GM23338 (cell line): ENCODE results near the gene KCNJ10. TPM values are rescaled to one million over a fixed set of nuclear protein-coding genes. Genes with fewer than 3 reads are reported as not detected.

Experiments
- ATAC-seq: fragments of 200-7000 bp; cut with Tn5 transposase; 3 replicates; pipeline ENCODE4 v1.9.1; 2020
- DNase-seq: peaks from one replicate; pipeline ENCODE4 v3.0.0-alpha.2; 2015; ENCODE audit warnings: low spot score
- H2AFZ ChIP-seq: fragments of 200-600 bp; sonication (generic); 2 replicates; pipeline ENCODE4 v1.8.0; 2016; ENCODE audit warnings: antibody characterized with exemption, mild to moderate bottlenecking, moderate library complexity
- H3F3A ChIP-seq: fragments of 200-600 bp; sonication (generic); replicated peaks from 2 replicates; pipeline ENCODE4 v1.8.0; 2017; ENCODE audit warnings: antibody characterized with exemption, mixed run types, low read depth
- H3K27ac ChIP-seq: fragments of 200-600 bp; sonication (generic); 2 replicates; pipeline ENCODE4 v1.6.1; 2016; ENCODE audit warnings: low read depth
- H3K27me3 ChIP-seq: fragments of 200-600 bp; sonication (generic); 2 replicates; pipeline ENCODE4 v1.8.0; 2016; ENCODE audit warnings: mild to moderate bottlenecking, mixed run types, moderate library complexity; ENCODE audit not compliant: insufficient read depth
- H3K36me3 ChIP-seq: fragments of 200-600 bp; sonication (generic); 2 replicates; pipeline ENCODE4 v1.8.0; 2016; ENCODE audit warnings: mild to moderate bottlenecking; ENCODE audit not compliant: insufficient read depth
- H3K4me1 ChIP-seq: fragments of 200-600 bp; sonication (generic); 2 replicates; pipeline ENCODE4 v1.8.0; 2016; ENCODE audit warnings: mild to moderate bottlenecking, moderate library complexity; ENCODE audit not compliant: insufficient read depth
- H3K4me2 ChIP-seq: fragments of 200-600 bp; sonication (generic); 2 replicates; pipeline ENCODE4 v1.7.1; 2017; ENCODE audit warnings: mixed run types
- H3K4me3 ChIP-seq: fragments of 200-600 bp; sonication (generic); 2 replicates; pipeline ENCODE4 v1.6.1; 2016; ENCODE audit warnings: mixed run types
- H3K79me2 ChIP-seq: fragments of 200-600 bp; sonication (generic); replicated peaks from 2 replicates; pipeline ENCODE4 v1.8.0; 2017; ENCODE audit warnings: mild to moderate bottlenecking; ENCODE audit not compliant: insufficient read depth
- H3K9me2 ChIP-seq: fragments of 200-600 bp; sonication (generic); 2 replicates; pipeline ENCODE4 v1.8.0; 2017; ENCODE audit not compliant: insufficient read depth
- H4K20me1 ChIP-seq: fragments of 200-600 bp; sonication (generic); replicated peaks from 2 replicates; pipeline ENCODE4 v1.8.0; 2017; ENCODE audit warnings: mild to moderate bottlenecking; ENCODE audit not compliant: insufficient read depth
- H3K27ac Mint-ChIP-seq: 2 replicates; pipeline ENCODE4 v1.8.0; 2020; ENCODE audit warnings: inconsistent platforms, mild to moderate bottlenecking, moderate library complexity, mixed read lengths
- H3K27me3 Mint-ChIP-seq: 3 replicates; pipeline ENCODE4 v1.8.0; 2022; ENCODE audit warnings: low read depth, mild to moderate bottlenecking, moderate library complexity, mixed read lengths, inconsistent platforms; ENCODE audit not compliant: insufficient read depth, poor library complexity
- H3K36me3 Mint-ChIP-seq: 3 replicates; pipeline ENCODE4 v1.8.0; 2021; ENCODE audit warnings: low read depth, mild to moderate bottlenecking, inconsistent platforms, moderate library complexity, mixed read lengths
- H3K4me1 Mint-ChIP-seq: 3 replicates; pipeline ENCODE4 v1.8.0; 2020; ENCODE audit warnings: mild to moderate bottlenecking, inconsistent platforms, mixed read lengths
- H3K4me3 Mint-ChIP-seq: 3 replicates; pipeline ENCODE4 v1.8.0; 2021; ENCODE audit warnings: moderate library complexity, mild to moderate bottlenecking, inconsistent platforms, mixed read lengths
- H3K9me3 Mint-ChIP-seq: 3 replicates; pipeline ENCODE4 v1.8.0; 2020; ENCODE audit warnings: moderate library complexity, mild to moderate bottlenecking, inconsistent platforms, mixed read lengths
- CREB1 ChIP-seq: fragments of 250-450 bp; sonication (Bioruptor Pico); IDR thresholded peaks from 2 replicates; pipeline ENCODE4 v1.5.0; 2020; ENCODE audit warnings: low read depth, mild to moderate bottlenecking, moderate library complexity
- EZH2 ChIP-seq: fragments of 200-600 bp; sonication (generic); IDR thresholded peaks from one replicate; pipeline ENCODE4 v1.8.0; 2017; ENCODE audit warnings: antibody characterized with exemption, mild to moderate bottlenecking, low read depth; ENCODE audit not compliant: unreplicated experiment
- EZH2phosphoT487 ChIP-seq: fragments of 200-600 bp; sonication (generic); IDR thresholded peaks from one replicate; pipeline ENCODE4 v1.8.1; 2018; ENCODE audit warnings: antibody characterized with exemption; ENCODE audit not compliant: unreplicated experiment
- JUNB ChIP-seq: IDR thresholded peaks from one replicate; pipeline ENCODE4 v1.6.1; 2016; ENCODE audit warnings: antibody characterized with exemption; ENCODE audit not compliant: unreplicated experiment
- NANOG ChIP-seq: IDR thresholded peaks from 2 replicates; pipeline ENCODE4 v1.6.1; 2016; ENCODE audit warnings: antibody characterized with exemption, borderline replicate concordance
- POLR2AphosphoS5 ChIP-seq: IDR thresholded peaks from 2 replicates; pipeline ENCODE4 v1.6.1; 2016; ENCODE audit warnings: antibody characterized with exemption, low read depth
- STAT1 ChIP-seq: IDR thresholded peaks from one replicate; pipeline ENCODE4 v1.6.1; 2016; ENCODE audit warnings: antibody characterized with exemption; ENCODE audit not compliant: unreplicated experiment
- ZNF114 ChIP-seq: fragments of 250-450 bp; sonication (Bioruptor Pico); IDR thresholded peaks from 2 replicates; pipeline ENCODE4 v1.5.0; 2020; ENCODE audit warnings: mild to moderate bottlenecking, moderate library complexity
- ZNF331 ChIP-seq: fragments of 250-450 bp; sonication (Bioruptor Pico); IDR thresholded peaks from 2 replicates; pipeline ENCODE4 v1.5.0; 2020; ENCODE audit warnings: low read depth, mild to moderate bottlenecking, moderate library complexity
- polyA plus RNA-seq: library from polyadenylated mRNA; unstranded; fragments of >200 nt; fragmentation: Nextera tagmentation; extraction: Ambion mirVana; gene quantifications from 2 replicates; pipeline ENCODE4 v1.2.1, GENCODE V29; 2016
- total RNA-seq: library from RNA; depleted of rRNA; stranded (reverse); fragments of >200 nt; shearing (Covaris generic); gene quantifications from 2 replicates; pipeline ENCODE4 v1.2.3, GENCODE V29; 2014
- TF ChIP-seq, protein P1 (sequence below): IDR thresholded peaks from one replicate; pipeline ENCODE4 v1.6.1; 2018; ENCODE audit warnings: antibody characterized with exemption; ENCODE audit not compliant: unreplicated experiment
- TF ChIP-seq, protein P2 (sequence below): fragments of 250-450 bp; sonication (Bioruptor Pico); IDR thresholded peaks from 2 replicates; pipeline ENCODE4 v1.5.0; 2020; ENCODE audit warnings: mild to moderate bottlenecking, moderate library complexity
- TF ChIP-seq, protein P3 (sequence below): IDR thresholded peaks from 2 replicates; pipeline ENCODE4 v1.6.1; 2016; ENCODE audit warnings: antibody characterized with exemption
- TF ChIP-seq, protein P4 (sequence below), 2 experiments: fragments of 200-600 bp in 1 of 2; sonication (generic) in 1 of 2; conservative IDR thresholded peaks; 2 replicates each; pipeline versions ENCODE4 v1.5.1 to v1.6.1; 2016 to 2017; ENCODE audit warnings: antibody characterized with exemption in 2 of 2, low read depth in 2 of 2, mild to moderate bottlenecking in 2 of 2, moderate library complexity in 1 of 2

KCNJ10 gene
- total and polyA plus RNA-seq, 2 experiments from 2014 or later = 1.4 to 2.8 TPM

DNA sequence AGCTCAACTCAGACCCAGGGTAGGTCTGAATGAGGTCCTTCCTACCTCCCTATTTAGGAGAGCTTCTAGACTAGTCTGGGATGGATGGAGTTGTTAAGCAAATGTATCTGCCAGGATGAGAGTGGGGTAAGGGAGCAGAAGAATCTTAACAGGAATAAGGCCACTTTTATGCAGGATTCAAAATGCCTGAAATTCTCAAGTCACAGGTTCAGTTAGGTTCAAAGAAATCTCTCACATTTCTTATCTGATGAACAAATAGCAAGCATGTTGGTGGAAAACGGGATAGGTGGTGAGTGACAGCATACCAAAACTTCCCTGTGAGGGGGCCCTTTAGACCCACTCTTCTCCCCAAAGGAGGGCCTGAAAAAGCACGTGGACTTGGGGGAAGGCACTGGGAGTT lies 118.9 kb downstream of the KCNJ10 start:
- Mint-ChIP-seq H3K4me3 (no peak overlapping the region), H3K4me1 (peaks cover 9% of the 10 kb centered on the region)
- TF ChIP-seq NANOG (no peak), STAT1 (no peak), JUNB (no peak), ZNF331 (no peak), EZH2phosphoT487 (no peak), ZNF114 (CRISPR knock-in tag) (no peak), CREB1 (CRISPR knock-in tag) (no peak), POLR2AphosphoS5 (no peak), EZH2 (no peak)
- TF ChIP-seq, protein P1, sequence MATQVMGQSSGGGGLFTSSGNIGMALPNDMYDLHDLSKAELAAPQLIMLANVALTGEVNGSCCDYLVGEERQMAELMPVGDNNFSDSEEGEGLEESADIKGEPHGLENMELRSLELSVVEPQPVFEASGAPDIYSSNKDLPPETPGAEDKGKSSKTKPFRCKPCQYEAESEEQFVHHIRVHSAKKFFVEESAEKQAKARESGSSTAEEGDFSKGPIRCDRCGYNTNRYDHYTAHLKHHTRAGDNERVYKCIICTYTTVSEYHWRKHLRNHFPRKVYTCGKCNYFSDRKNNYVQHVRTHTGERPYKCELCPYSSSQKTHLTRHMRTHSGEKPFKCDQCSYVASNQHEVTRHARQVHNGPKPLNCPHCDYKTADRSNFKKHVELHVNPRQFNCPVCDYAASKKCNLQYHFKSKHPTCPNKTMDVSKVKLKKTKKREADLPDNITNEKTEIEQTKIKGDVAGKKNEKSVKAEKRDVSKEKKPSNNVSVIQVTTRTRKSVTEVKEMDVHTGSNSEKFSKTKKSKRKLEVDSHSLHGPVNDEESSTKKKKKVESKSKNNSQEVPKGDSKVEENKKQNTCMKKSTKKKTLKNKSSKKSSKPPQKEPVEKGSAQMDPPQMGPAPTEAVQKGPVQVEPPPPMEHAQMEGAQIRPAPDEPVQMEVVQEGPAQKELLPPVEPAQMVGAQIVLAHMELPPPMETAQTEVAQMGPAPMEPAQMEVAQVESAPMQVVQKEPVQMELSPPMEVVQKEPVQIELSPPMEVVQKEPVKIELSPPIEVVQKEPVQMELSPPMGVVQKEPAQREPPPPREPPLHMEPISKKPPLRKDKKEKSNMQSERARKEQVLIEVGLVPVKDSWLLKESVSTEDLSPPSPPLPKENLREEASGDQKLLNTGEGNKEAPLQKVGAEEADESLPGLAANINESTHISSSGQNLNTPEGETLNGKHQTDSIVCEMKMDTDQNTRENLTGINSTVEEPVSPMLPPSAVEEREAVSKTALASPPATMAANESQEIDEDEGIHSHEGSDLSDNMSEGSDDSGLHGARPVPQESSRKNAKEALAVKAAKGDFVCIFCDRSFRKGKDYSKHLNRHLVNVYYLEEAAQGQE = no peak
- TF ChIP-seq, protein P2, sequence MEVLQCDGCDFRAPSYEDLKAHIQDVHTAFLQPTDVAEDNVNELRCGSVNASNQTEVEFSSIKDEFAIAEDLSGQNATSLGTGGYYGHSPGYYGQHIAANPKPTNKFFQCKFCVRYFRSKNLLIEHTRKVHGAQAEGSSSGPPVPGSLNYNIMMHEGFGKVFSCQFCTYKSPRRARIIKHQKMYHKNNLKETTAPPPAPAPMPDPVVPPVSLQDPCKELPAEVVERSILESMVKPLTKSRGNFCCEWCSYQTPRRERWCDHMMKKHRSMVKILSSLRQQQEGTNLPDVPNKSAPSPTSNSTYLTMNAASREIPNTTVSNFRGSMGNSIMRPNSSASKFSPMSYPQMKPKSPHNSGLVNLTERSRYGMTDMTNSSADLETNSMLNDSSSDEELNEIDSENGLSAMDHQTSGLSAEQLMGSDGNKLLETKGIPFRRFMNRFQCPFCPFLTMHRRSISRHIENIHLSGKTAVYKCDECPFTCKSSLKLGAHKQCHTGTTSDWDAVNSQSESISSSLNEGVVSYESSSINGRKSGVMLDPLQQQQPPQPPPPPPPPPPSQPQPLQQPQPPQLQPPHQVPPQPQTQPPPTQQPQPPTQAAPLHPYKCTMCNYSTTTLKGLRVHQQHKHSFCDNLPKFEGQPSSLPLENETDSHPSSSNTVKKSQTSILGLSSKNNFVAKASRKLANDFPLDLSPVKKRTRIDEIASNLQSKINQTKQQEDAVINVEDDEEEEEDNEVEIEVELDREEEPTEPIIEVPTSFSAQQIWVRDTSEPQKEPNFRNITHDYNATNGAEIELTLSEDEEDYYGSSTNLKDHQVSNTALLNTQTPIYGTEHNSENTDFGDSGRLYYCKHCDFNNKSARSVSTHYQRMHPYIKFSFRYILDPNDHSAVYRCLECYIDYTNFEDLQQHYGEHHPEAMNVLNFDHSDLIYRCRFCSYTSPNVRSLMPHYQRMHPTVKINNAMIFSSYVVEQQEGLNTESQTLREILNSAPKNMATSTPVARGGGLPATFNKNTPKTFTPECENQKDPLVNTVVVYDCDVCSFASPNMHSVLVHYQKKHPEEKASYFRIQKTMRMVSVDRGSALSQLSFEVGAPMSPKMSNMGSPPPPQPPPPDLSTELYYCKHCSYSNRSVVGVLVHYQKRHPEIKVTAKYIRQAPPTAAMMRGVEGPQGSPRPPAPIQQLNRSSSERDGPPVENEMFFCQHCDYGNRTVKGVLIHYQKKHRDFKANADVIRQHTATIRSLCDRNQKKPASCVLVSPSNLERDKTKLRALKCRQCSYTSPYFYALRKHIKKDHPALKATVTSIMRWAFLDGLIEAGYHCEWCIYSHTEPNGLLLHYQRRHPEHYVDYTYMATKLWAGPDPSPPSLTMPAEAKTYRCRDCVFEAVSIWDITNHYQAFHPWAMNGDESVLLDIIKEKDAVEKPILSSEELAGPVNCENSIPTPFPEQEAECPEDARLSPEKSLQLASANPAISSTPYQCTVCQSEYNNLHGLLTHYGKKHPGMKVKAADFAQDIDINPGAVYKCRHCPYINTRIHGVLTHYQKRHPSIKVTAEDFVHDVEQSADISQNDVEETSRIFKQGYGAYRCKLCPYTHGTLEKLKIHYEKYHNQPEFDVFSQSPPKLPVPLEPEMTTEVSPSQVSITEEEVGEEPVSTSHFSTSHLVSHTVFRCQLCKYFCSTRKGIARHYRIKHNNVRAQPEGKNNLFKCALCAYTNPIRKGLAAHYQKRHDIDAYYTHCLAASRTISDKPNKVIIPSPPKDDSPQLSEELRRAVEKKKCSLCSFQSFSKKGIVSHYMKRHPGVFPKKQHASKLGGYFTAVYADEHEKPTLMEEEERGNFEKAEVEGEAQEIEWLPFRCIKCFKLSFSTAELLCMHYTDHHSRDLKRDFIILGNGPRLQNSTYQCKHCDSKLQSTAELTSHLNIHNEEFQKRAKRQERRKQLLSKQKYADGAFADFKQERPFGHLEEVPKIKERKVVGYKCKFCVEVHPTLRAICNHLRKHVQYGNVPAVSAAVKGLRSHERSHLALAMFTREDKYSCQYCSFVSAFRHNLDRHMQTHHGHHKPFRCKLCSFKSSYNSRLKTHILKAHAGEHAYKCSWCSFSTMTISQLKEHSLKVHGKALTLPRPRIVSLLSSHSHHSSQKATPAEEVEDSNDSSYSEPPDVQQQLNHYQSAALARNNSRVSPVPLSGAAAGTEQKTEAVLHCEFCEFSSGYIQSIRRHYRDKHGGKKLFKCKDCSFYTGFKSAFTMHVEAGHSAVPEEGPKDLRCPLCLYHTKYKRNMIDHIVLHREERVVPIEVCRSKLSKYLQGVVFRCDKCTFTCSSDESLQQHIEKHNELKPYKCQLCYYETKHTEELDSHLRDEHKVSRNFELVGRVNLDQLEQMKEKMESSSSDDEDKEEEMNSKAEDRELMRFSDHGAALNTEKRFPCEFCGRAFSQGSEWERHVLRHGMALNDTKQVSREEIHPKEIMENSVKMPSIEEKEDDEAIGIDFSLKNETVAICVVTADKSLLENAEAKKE (CRISPR knock-in tag) = no peak
- TF ChIP-seq, protein P3, sequence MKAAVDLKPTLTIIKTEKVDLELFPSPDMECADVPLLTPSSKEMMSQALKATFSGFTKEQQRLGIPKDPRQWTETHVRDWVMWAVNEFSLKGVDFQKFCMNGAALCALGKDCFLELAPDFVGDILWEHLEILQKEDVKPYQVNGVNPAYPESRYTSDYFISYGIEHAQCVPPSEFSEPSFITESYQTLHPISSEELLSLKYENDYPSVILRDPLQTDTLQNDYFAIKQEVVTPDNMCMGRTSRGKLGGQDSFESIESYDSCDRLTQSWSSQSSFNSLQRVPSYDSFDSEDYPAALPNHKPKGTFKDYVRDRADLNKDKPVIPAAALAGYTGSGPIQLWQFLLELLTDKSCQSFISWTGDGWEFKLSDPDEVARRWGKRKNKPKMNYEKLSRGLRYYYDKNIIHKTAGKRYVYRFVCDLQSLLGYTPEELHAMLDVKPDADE = no peak
- TF ChIP-seq, protein P4, sequence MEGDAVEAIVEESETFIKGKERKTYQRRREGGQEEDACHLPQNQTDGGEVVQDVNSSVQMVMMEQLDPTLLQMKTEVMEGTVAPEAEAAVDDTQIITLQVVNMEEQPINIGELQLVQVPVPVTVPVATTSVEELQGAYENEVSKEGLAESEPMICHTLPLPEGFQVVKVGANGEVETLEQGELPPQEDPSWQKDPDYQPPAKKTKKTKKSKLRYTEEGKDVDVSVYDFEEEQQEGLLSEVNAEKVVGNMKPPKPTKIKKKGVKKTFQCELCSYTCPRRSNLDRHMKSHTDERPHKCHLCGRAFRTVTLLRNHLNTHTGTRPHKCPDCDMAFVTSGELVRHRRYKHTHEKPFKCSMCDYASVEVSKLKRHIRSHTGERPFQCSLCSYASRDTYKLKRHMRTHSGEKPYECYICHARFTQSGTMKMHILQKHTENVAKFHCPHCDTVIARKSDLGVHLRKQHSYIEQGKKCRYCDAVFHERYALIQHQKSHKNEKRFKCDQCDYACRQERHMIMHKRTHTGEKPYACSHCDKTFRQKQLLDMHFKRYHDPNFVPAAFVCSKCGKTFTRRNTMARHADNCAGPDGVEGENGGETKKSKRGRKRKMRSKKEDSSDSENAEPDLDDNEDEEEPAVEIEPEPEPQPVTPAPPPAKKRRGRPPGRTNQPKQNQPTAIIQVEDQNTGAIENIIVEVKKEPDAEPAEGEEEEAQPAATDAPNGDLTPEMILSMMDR (conservative IDR thresholded peaks at IDR 0.05; ENCODE audit: low read depth in 2 of 2) = no peak

More for the DNA sequence above, 118.9 kb downstream of the KCNJ10 start:
- peaks cover 7% of the 10 kb centered on the region for H3K4me1 ChIP-seq
- no peaks in the 10 kb centered on the region for H4K20me1 ChIP-seq
- no peak overlapping the region for H3K4me2 ChIP-seq
- Mint-ChIP-seq H3K9me3 (no peaks in the 10 kb centered on the region), H3K36me3 (no peaks in the 10 kb centered on the region), H3K27ac (no peak overlapping the region), H3K27me3 (peaks cover 7% of the 10 kb centered on the region)
- no peaks in the 10 kb centered on the region for H3K36me3 ChIP-seq
- H3K79me2 ChIP-seq = no peaks in the 10 kb centered on the region
- peaks cover 11% of the 10 kb centered on the region for H3K9me2 ChIP-seq
- no peak overlapping the region for H2AFZ ChIP-seq
- ATAC-seq (no peak), DNase-seq (no peak)
- no peak overlapping the region for H3K27ac ChIP-seq
- H3K4me3 ChIP-seq = no peak overlapping the region
- H3K27me3 ChIP-seq = no peaks in the 10 kb centered on the region
- H3F3A ChIP-seq = no peaks in the 10 kb centered on the region
